Chondrocyte (in vitro differentiated cells): ENCODE data around the gene MKKS. TPM values are rescaled to one million over a fixed set of nuclear protein-coding genes. Genes with fewer than 3 reads are reported as not detected.

Experiments
- DNase-seq: peaks from one replicate; pipeline ENCODE4 v3.0.0; 2021; ENCODE audit warnings: mixed read lengths, low spot score
- H3K27ac Mint-ChIP-seq: one replicate; pipeline ENCODE4 v1.8.0; 2021; ENCODE audit warnings: mild to moderate bottlenecking, moderate library complexity, mixed read lengths; ENCODE audit not compliant: unreplicated experiment
- H3K27me3 Mint-ChIP-seq: 2 replicates; pipeline ENCODE4 v1.8.0; 2021; ENCODE audit warnings: low read depth, mixed read lengths
- H3K36me3 Mint-ChIP-seq: 2 replicates; pipeline ENCODE4 v1.8.0; 2021; ENCODE audit warnings: low read depth, mixed read lengths
- H3K4me1 Mint-ChIP-seq: 2 replicates; pipeline ENCODE4 v1.8.0; 2021; ENCODE audit warnings: low read depth, mild to moderate bottlenecking, mixed read lengths
- H3K4me3 Mint-ChIP-seq: one replicate; pipeline ENCODE4 v1.8.0; 2021; ENCODE audit warnings: mild to moderate bottlenecking, moderate library complexity, mixed read lengths; ENCODE audit not compliant: unreplicated experiment
- H3K9me3 Mint-ChIP-seq: 2 replicates; pipeline ENCODE4 v1.8.0; 2021; ENCODE audit warnings: low read depth, mixed read lengths
- CTCF ChIP-seq: fragments of 200-600 bp; sonication (generic); IDR thresholded peaks from 2 replicates; pipeline ENCODE4 v1.5.0; 2021; ENCODE audit warnings: antibody characterized with exemption, mild to moderate bottlenecking, moderate library complexity
- total RNA-seq: library from RNA; stranded (reverse); gene quantifications from 3 replicates; pipeline ENCODE4 v1.2.1, GENCODE V29; 2021

Gene MKKS
- total RNA-seq, 1 donor from 2014 or later: 12.6 TPM

- Mint-ChIP-seq H3K27me3 (no peaks in the 10 kb centered on the region), H3K4me3 (peak overlapping the region; percentile 92), H3K36me3 (peaks cover 2% of the 10 kb centered on the region), H3K4me1 (peaks cover 22% of the 10 kb centered on the region), H3K27ac (peak overlapping the region; percentile 96), H3K9me3 (no peaks in the 10 kb centered on the region)
- TF ChIP-seq CTCF: no peak
- peak; percentile 95 for DNase-seq
Measured at GRCh38 chr20:10434467-10434831, 427 bp upstream of the MKKS start.

GRCh38 chr20:10433014-10433622, 904 bp downstream of the MKKS start:
- H3K27ac Mint-ChIP-seq: peak overlapping the region; percentile 62
- peaks cover 2% of the 10 kb centered on the region for H3K36me3 Mint-ChIP-seq
- H3K4me1 Mint-ChIP-seq: peaks cover 22% of the 10 kb centered on the region
- TF ChIP-seq CTCF: no peak
- DNase-seq: no peak
- no peaks in the 10 kb centered on the region for H3K9me3 Mint-ChIP-seq
- peak overlapping the region; percentile 92 for H3K4me3 Mint-ChIP-seq
- no peaks in the 10 kb centered on the region for H3K27me3 Mint-ChIP-seq

GRCh38 chr20:10432079-10432478, 1.9 kb downstream of the MKKS start:
- H3K36me3 Mint-ChIP-seq: peaks cover 2% of the 10 kb centered on the region
- DNase-seq: no peak
- no peak overlapping the region for H3K27ac Mint-ChIP-seq
- no peak for TF ChIP-seq CTCF
- no peaks in the 10 kb centered on the region for H3K9me3 Mint-ChIP-seq
- H3K27me3 Mint-ChIP-seq: no peaks in the 10 kb centered on the region
- H3K4me1 Mint-ChIP-seq: peaks cover 22% of the 10 kb centered on the region
- peak overlapping the region; percentile 23 for H3K4me3 Mint-ChIP-seq

- H3K36me3 Mint-ChIP-seq: peaks cover 4% of the 10 kb centered on the region
- no peak overlapping the region for H3K27ac Mint-ChIP-seq
- no peak for TF ChIP-seq CTCF
- no peaks in the 10 kb centered on the region for H3K9me3 Mint-ChIP-seq
- peaks cover 23% of the 10 kb centered on the region for H3K4me1 Mint-ChIP-seq
- H3K27me3 Mint-ChIP-seq: no peaks in the 10 kb centered on the region
- H3K4me3 Mint-ChIP-seq: no peak overlapping the region
- no peak for DNase-seq
Measured at GRCh38 chr20:10430704-10431103, 3.3 kb downstream of the MKKS start.

GRCh38 chr20:10430000-10430466, 4.0 kb downstream of the MKKS start:
- H3K4me3 Mint-ChIP-seq: no peak overlapping the region
- peaks cover 16% of the 10 kb centered on the region for H3K4me1 Mint-ChIP-seq
- no peak for DNase-seq
- TF ChIP-seq CTCF: no peak
- no peak overlapping the region for H3K27ac Mint-ChIP-seq
- H3K36me3 Mint-ChIP-seq: peaks cover 4% of the 10 kb centered on the region
- H3K9me3 Mint-ChIP-seq: no peaks in the 10 kb centered on the region
- no peaks in the 10 kb centered on the region for H3K27me3 Mint-ChIP-seq
